PC-3 (cell line): ENCODE measurements around the gene HM13.

ENCODE experiments used
- EZH2 ChIP-seq: fragments of 300-600 bp; sonication (generic); IDR thresholded peaks from one replicate; pipeline ENCODE4 v1.6.1; 2017; ENCODE audit warnings: antibody characterized with exemption, mild to moderate bottlenecking, low read length; ENCODE audit not compliant: unreplicated experiment
- TF ChIP-seq, protein P1 (sequence below): fragments of 300-600 bp; sonication (generic); conservative IDR thresholded peaks from 2 replicates; pipeline ENCODE4 v1.5.1; 2017; ENCODE audit warnings: antibody characterized with exemption, low read depth, mild to moderate bottlenecking, low read length

DNA sequence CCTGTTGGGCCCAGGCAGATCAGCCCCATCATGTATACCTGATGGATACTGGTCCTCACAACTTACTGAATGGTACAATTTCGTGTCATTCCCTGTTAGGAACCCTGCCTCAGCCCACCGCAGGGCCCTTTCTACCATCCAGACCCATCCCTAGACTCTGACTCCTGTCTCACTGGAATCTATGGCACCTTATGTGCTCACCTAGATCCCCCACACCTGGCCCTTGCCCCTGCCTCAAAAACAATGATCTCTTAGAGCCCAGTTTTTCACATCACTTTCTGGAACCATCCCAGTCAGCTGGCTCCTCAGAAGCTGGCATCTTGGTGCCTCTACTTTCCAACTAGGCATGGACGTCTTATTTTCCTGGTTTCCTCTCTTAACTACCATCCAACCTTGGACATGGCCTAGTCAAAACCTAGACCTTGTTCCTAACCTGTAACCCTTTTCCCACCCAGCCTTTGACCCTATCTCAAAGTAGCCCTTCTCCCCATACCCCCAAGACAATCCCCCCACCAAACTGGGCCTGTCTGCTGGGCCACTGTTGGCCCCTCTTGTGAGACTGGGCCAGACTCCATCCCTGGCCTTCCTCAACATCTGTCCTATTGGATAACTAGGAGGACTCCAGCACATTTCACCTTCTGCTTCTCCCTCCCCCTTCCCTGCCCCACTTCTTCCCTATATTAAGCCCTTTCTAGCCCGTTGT, 981 bp downstream of the HM13 start:
- TF ChIP-seq, protein P1, sequence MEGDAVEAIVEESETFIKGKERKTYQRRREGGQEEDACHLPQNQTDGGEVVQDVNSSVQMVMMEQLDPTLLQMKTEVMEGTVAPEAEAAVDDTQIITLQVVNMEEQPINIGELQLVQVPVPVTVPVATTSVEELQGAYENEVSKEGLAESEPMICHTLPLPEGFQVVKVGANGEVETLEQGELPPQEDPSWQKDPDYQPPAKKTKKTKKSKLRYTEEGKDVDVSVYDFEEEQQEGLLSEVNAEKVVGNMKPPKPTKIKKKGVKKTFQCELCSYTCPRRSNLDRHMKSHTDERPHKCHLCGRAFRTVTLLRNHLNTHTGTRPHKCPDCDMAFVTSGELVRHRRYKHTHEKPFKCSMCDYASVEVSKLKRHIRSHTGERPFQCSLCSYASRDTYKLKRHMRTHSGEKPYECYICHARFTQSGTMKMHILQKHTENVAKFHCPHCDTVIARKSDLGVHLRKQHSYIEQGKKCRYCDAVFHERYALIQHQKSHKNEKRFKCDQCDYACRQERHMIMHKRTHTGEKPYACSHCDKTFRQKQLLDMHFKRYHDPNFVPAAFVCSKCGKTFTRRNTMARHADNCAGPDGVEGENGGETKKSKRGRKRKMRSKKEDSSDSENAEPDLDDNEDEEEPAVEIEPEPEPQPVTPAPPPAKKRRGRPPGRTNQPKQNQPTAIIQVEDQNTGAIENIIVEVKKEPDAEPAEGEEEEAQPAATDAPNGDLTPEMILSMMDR, result no peak
- TF ChIP-seq EZH2, result no peak
